Measurements from ENCODE around the gene SNX33. TPM values are rescaled to one million over a fixed set of nuclear protein-coding genes. Genes with fewer than 3 reads are reported as not detected.
"Not testable (repeated sequence)": the region's sequence is repeated elsewhere in the genome, so short reads cannot be mapped to it uniquely, and the experiment has no call there.

Gene SNX33
- total RNA-seq, 6 experiments from 2014 or later = 12.0 to 17.2 (median 14.2) TPM

DNA sequence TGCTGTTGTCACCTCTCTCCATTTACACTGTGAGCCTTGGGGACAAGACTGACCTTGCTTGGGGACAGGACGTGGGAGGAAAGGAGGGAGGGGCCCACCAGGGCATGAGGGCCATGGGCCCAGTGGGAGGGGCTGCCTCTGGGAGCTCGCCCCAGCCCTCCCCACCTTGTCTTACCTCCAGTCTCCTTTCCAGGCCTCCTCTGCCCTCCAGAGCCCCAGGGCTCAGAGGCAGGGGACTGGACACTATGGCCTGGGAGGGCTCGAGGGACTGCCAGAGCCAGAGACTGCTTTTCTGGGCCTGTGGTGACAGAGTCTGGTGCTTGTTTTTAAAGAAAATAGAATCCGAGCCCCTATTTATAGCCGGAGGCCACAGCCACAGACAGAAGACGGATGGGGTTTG lies 54.7 kb downstream of the SNX33 start:
- Histone ChIP-seq H3K9me3 (no peaks in the 10 kb centered on the region), H3K36me3 (no peaks in the 10 kb centered on the region), H3K4me1 (no peaks in the 10 kb centered on the region), H3K27me3 (no peaks in the 10 kb centered on the region), H3K4me3 (no peak overlapping the region), H3K27ac (no peak overlapping the region)
- no peak for ATAC-seq
- TF ChIP-seq POLR2A (IDR thresholded peaks at IDR 0.05) (no peak), CTCF (IDR thresholded peaks at IDR 0.05) (no peak)
- intact Hi-C loops (cut with DNase I) = no loop called here
- no peak for DNase-seq
- no CpG with 5 or more reads among the region's 6 CpGs for WGBS (ENCODE audit: insufficient coverage, low coverage, low lambda C conversion rate, missing lambda C conversion rate)

- H3K27ac ChIP-seq; H3K4me1 ChIP-seq; DNase-seq; H3K36me3 ChIP-seq; intact Hi-C loops (cut with DNase I); ATAC-seq; H3K4me3 ChIP-seq; H3K27me3 ChIP-seq; H3K9me3 ChIP-seq: not testable (repeated sequence)
- WGBS (ENCODE audit: insufficient coverage, low coverage, low lambda C conversion rate, missing lambda C conversion rate) = no CpG with 5 or more reads among the region's 18 CpGs
These were observed 55.9 kb downstream of the SNX33 start for GRCh38 chr15:75703440-75704262.

GRCh38 chr15:75704263-75704615 lies 56.5 kb downstream of the SNX33 start:
- TF ChIP-seq CTCF (IDR thresholded peaks at IDR 0.05) (no peak), POLR2A (IDR thresholded peaks at IDR 0.05) (no peak)
- DNase-seq (no peak), ATAC-seq (no peak)
- H3K4me1 ChIP-seq = no peaks in the 10 kb centered on the region
- 100% methylated on average over 1 of the region's 6 CpGs for WGBS (ENCODE audit: insufficient coverage, low coverage, low lambda C conversion rate, missing lambda C conversion rate)
- H3K9me3 ChIP-seq = no peaks in the 10 kb centered on the region
- H3K27me3 ChIP-seq = no peaks in the 10 kb centered on the region
- no peaks in the 10 kb centered on the region for H3K36me3 ChIP-seq
- H3K4me3 ChIP-seq = no peak overlapping the region
- intact Hi-C loops (cut with DNase I) = no loop called here
- no peak overlapping the region for H3K27ac ChIP-seq

DNA sequence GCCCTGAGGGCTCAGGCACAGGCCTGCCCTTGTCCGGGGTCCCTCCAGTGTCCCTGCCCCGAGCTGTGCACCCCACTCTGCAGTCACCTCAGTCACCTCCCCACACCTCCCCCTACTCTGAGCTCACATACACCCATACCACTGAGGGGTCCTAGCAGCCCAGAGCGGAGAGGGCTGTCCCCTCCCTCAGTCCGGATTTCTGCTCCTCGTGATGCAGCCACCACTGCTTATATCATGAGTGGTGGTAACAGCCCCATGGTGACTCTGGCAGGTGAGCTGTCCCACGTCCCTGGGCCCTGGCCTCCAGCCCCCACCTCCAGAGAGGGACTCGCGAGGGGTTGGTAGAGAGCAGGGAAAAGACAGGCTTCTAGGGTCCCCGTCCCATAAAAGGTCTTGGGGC lies 56.9 kb downstream of the SNX33 start:
- intact Hi-C loops (cut with DNase I) = no loop called here
- Histone ChIP-seq H3K9me3 (no peaks in the 10 kb centered on the region), H3K36me3 (no peaks in the 10 kb centered on the region), H3K4me3 (no peak overlapping the region), H3K27ac (no peak overlapping the region), H3K4me1 (no peaks in the 10 kb centered on the region), H3K27me3 (no peaks in the 10 kb centered on the region)
- DNase-seq (no peak), ATAC-seq (no peak)
- no peak for TF ChIP-seq POLR2A (IDR thresholded peaks at IDR 0.05)
- no peak for TF ChIP-seq CTCF (IDR thresholded peaks at IDR 0.05)
- 60% methylated on average over 1 of the region's 9 CpGs for WGBS (ENCODE audit: insufficient coverage, low coverage, low lambda C conversion rate, missing lambda C conversion rate)

DNA sequence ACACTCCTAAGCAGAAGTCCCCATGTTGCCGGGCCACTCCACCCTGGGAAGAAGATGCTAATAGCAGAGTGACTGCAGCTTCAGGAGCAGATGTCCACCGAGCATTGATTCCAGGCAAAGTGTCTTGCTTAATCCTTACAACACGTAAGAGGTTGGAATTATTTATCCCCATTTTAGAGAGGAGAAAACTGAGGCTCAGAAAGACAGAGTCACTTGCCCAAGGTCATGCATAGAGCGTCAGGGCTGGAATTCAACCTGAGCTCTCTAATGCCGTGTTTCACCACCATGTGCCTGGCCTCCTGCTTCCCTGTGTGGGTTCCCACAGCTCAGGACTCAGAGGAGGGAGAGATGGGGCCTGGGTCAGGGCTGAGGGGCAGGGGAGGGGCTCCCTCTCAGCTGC lies 57.7 kb downstream of the SNX33 start:
- H3K36me3 ChIP-seq; H3K9me3 ChIP-seq; H3K4me1 ChIP-seq; ATAC-seq; H3K27ac ChIP-seq; H3K4me3 ChIP-seq; intact Hi-C loops (cut with DNase I); DNase-seq; H3K27me3 ChIP-seq: not testable (repeated sequence)
- WGBS (ENCODE audit: insufficient coverage, low coverage, low lambda C conversion rate, missing lambda C conversion rate) = 100% methylated on average over 2 of the region's 5 CpGs

Measured in right lobe of liver (tissue), 6 donors.